Measurements from ENCODE around the gene GAB4.
"Not testable (repeated sequence)": the region's sequence is repeated elsewhere in the genome, so short reads cannot be mapped to it uniquely, and the experiment has no call there.

The GAB4 gene

GRCh38 chr22:17007852-17008731 lies at the start of gene GAB4:
Gene GAB4, minus strand, starts transcription at chr22:17008222. Its CDS starts 108 bp downstream, at chr22:17008114.
- Histone ChIP-seq H3K27me3 (ENCODE audit: control insufficient read depth in 2 of 2, insufficient read depth in 2 of 2, low read length in 2 of 2) (no peaks in the 10 kb centered on the region), H3K36me3 (ENCODE audit: control insufficient read depth in 2 of 2, insufficient read depth in 2 of 2, low read length in 2 of 2) (no peaks in the 10 kb centered on the region), H3K9ac (ENCODE audit: low read depth in 1 of 2, low read length in 2 of 2) (no peak within 1 kb of the TSS), H3K9me3 (ENCODE audit: control insufficient read depth in 2 of 2, low read length in 2 of 2) (no peaks in the 10 kb centered on the region), H3K27ac (ENCODE audit: low read depth in 2 of 2, low read length in 2 of 2) (no peak within 1 kb of the TSS), H3K4me3 (ENCODE audit: low read length in 2 of 2) (no peak within 1 kb of the TSS), H3K4me1 (ENCODE audit: control insufficient read depth in 2 of 2, insufficient read depth in 2 of 2, low read length in 2 of 2) (no peaks in the 10 kb centered on the region)

- H3K27ac ChIP-seq (ENCODE audit: low read depth in 2 of 2, low read length in 2 of 2), result no peak overlapping the region
- no peaks in the 10 kb centered on the region for H3K36me3 ChIP-seq (ENCODE audit: control insufficient read depth in 2 of 2, insufficient read depth in 2 of 2, low read length in 2 of 2)
- H3K4me1 ChIP-seq (ENCODE audit: control insufficient read depth in 2 of 2, insufficient read depth in 2 of 2, low read length in 2 of 2), result no peaks in the 10 kb centered on the region
- H3K9ac ChIP-seq (ENCODE audit: low read depth in 1 of 2, low read length in 2 of 2), result no peak overlapping the region
- no peaks in the 10 kb centered on the region for H3K9me3 ChIP-seq (ENCODE audit: control insufficient read depth in 2 of 2, low read length in 2 of 2)
- no peak overlapping the region for H3K4me3 ChIP-seq (ENCODE audit: low read length in 2 of 2)
- no peaks in the 10 kb centered on the region for H3K27me3 ChIP-seq (ENCODE audit: control insufficient read depth in 2 of 2, insufficient read depth in 2 of 2, low read length in 2 of 2)
Measured at GRCh38 chr22:17056807-17057206, 48.8 kb upstream of the GAB4 start.

GRCh38 chr22:17056058-17056457 lies 48.0 kb upstream of the GAB4 start:
- Histone ChIP-seq H3K27ac (ENCODE audit: low read depth in 2 of 2, low read length in 2 of 2) (no peak overlapping the region), H3K4me3 (ENCODE audit: low read length in 2 of 2) (no peak overlapping the region), H3K36me3 (ENCODE audit: control insufficient read depth in 2 of 2, insufficient read depth in 2 of 2, low read length in 2 of 2) (no peaks in the 10 kb centered on the region), H3K27me3 (ENCODE audit: control insufficient read depth in 2 of 2, insufficient read depth in 2 of 2, low read length in 2 of 2) (no peaks in the 10 kb centered on the region), H3K9me3 (ENCODE audit: control insufficient read depth in 2 of 2, low read length in 2 of 2) (no peaks in the 10 kb centered on the region), H3K9ac (ENCODE audit: low read depth in 1 of 2, low read length in 2 of 2) (no peak overlapping the region), H3K4me1 (ENCODE audit: control insufficient read depth in 2 of 2, insufficient read depth in 2 of 2, low read length in 2 of 2) (no peaks in the 10 kb centered on the region)

- H3K9me3 ChIP-seq (ENCODE audit: control insufficient read depth in 2 of 2, low read length in 2 of 2), result no peaks in the 10 kb centered on the region
- no peaks in the 10 kb centered on the region for H3K27me3 ChIP-seq (ENCODE audit: control insufficient read depth in 2 of 2, insufficient read depth in 2 of 2, low read length in 2 of 2)
- H3K9ac ChIP-seq (ENCODE audit: low read depth in 1 of 2, low read length in 2 of 2), result no peak overlapping the region
- H3K27ac ChIP-seq (ENCODE audit: low read depth in 2 of 2, low read length in 2 of 2), result no peak overlapping the region
- H3K4me1 ChIP-seq (ENCODE audit: control insufficient read depth in 2 of 2, insufficient read depth in 2 of 2, low read length in 2 of 2), result no peaks in the 10 kb centered on the region
- H3K4me3 ChIP-seq (ENCODE audit: low read length in 2 of 2), result no peak overlapping the region
- H3K36me3 ChIP-seq (ENCODE audit: control insufficient read depth in 2 of 2, insufficient read depth in 2 of 2, low read length in 2 of 2), result no peaks in the 10 kb centered on the region
Measured at GRCh38 chr22:17047656-17048055, 39.6 kb upstream of the GAB4 start.

GRCh38 chr22:17046566-17047348 lies 38.7 kb upstream of the GAB4 start:
- Histone ChIP-seq H3K27ac (ENCODE audit: low read depth in 2 of 2, low read length in 2 of 2) (no peak overlapping the region), H3K36me3 (ENCODE audit: control insufficient read depth in 2 of 2, insufficient read depth in 2 of 2, low read length in 2 of 2) (no peaks in the 10 kb centered on the region), H3K9ac (ENCODE audit: low read depth in 1 of 2, low read length in 2 of 2) (no peak overlapping the region), H3K9me3 (ENCODE audit: control insufficient read depth in 2 of 2, low read length in 2 of 2) (no peaks in the 10 kb centered on the region), H3K4me3 (ENCODE audit: low read length in 2 of 2) (no peak overlapping the region), H3K27me3 (ENCODE audit: control insufficient read depth in 2 of 2, insufficient read depth in 2 of 2, low read length in 2 of 2) (no peaks in the 10 kb centered on the region), H3K4me1 (ENCODE audit: control insufficient read depth in 2 of 2, insufficient read depth in 2 of 2, low read length in 2 of 2) (no peaks in the 10 kb centered on the region)

- no peaks in the 10 kb centered on the region for H3K9me3 ChIP-seq (ENCODE audit: control insufficient read depth in 2 of 2, low read length in 2 of 2)
- no peaks in the 10 kb centered on the region for H3K36me3 ChIP-seq (ENCODE audit: control insufficient read depth in 2 of 2, insufficient read depth in 2 of 2, low read length in 2 of 2)
- no peak overlapping the region for H3K9ac ChIP-seq (ENCODE audit: low read depth in 1 of 2, low read length in 2 of 2)
- H3K27ac ChIP-seq (ENCODE audit: low read depth in 2 of 2, low read length in 2 of 2), result no peak overlapping the region
- no peaks in the 10 kb centered on the region for H3K27me3 ChIP-seq (ENCODE audit: control insufficient read depth in 2 of 2, insufficient read depth in 2 of 2, low read length in 2 of 2)
- H3K4me3 ChIP-seq (ENCODE audit: low read length in 2 of 2), result no peak overlapping the region
- H3K4me1 ChIP-seq (ENCODE audit: control insufficient read depth in 2 of 2, insufficient read depth in 2 of 2, low read length in 2 of 2), result no peaks in the 10 kb centered on the region
Measured at GRCh38 chr22:17043521-17043920, 35.5 kb upstream of the GAB4 start.

GRCh38 chr22:17036842-17037711 lies 29.1 kb upstream of the GAB4 start:
- H3K27me3 ChIP-seq (ENCODE audit: control insufficient read depth in 2 of 2, insufficient read depth in 2 of 2, low read length in 2 of 2); H3K9ac ChIP-seq (ENCODE audit: low read depth in 1 of 2, low read length in 2 of 2); H3K4me1 ChIP-seq (ENCODE audit: control insufficient read depth in 2 of 2, insufficient read depth in 2 of 2, low read length in 2 of 2); H3K27ac ChIP-seq (ENCODE audit: low read depth in 2 of 2, low read length in 2 of 2); H3K9me3 ChIP-seq (ENCODE audit: control insufficient read depth in 2 of 2, low read length in 2 of 2); H3K36me3 ChIP-seq (ENCODE audit: control insufficient read depth in 2 of 2, insufficient read depth in 2 of 2, low read length in 2 of 2): not testable (repeated sequence)
- H3K4me3 ChIP-seq (ENCODE audit: low read length in 2 of 2), result peak overlapping the region in 1 of 2 donors; percentile 20

- H3K27ac ChIP-seq (ENCODE audit: low read depth in 2 of 2, low read length in 2 of 2); H3K4me1 ChIP-seq (ENCODE audit: control insufficient read depth in 2 of 2, insufficient read depth in 2 of 2, low read length in 2 of 2); H3K9ac ChIP-seq (ENCODE audit: low read depth in 1 of 2, low read length in 2 of 2); H3K27me3 ChIP-seq (ENCODE audit: control insufficient read depth in 2 of 2, insufficient read depth in 2 of 2, low read length in 2 of 2); H3K36me3 ChIP-seq (ENCODE audit: control insufficient read depth in 2 of 2, insufficient read depth in 2 of 2, low read length in 2 of 2); H3K9me3 ChIP-seq (ENCODE audit: control insufficient read depth in 2 of 2, low read length in 2 of 2): not testable (repeated sequence)
- peak overlapping the region in 1 of 2 donors; percentile 13 for H3K4me3 ChIP-seq (ENCODE audit: low read length in 2 of 2)
Measured at GRCh38 chr22:17035976-17036841, 28.2 kb upstream of the GAB4 start.

GRCh38 chr22:17035246-17035645 lies 27.2 kb upstream of the GAB4 start:
- no peaks in the 10 kb centered on the region for H3K27me3 ChIP-seq (ENCODE audit: control insufficient read depth in 2 of 2, insufficient read depth in 2 of 2, low read length in 2 of 2)
- no peaks in the 10 kb centered on the region for H3K4me1 ChIP-seq (ENCODE audit: control insufficient read depth in 2 of 2, insufficient read depth in 2 of 2, low read length in 2 of 2)
- no peak overlapping the region for H3K4me3 ChIP-seq (ENCODE audit: low read length in 2 of 2)
- H3K36me3 ChIP-seq (ENCODE audit: control insufficient read depth in 2 of 2, insufficient read depth in 2 of 2, low read length in 2 of 2), result no peaks in the 10 kb centered on the region
- H3K9me3 ChIP-seq (ENCODE audit: control insufficient read depth in 2 of 2, low read length in 2 of 2), result no peaks in the 10 kb centered on the region
- no peak overlapping the region for H3K9ac ChIP-seq (ENCODE audit: low read depth in 1 of 2, low read length in 2 of 2)
- no peak overlapping the region for H3K27ac ChIP-seq (ENCODE audit: low read depth in 2 of 2, low read length in 2 of 2)

Data from mucosa of rectum (tissue), 2 donors.